ENCODE data around the gene FRMD6.

GRCh38 chr14:51627313-51627712 lies 24.4 kb upstream of the FRMD6 start:
- no peak for TF ChIP-seq POLR2A (IDR thresholded peaks at IDR 0.05; ENCODE audit: low read length)
- no peak for TF ChIP-seq GATA1 (IDR thresholded peaks at IDR 0.05; ENCODE audit: low read depth, low read length)

Data from erythroblast (primary cell).